Measurements from ENCODE around the gene POMT2.

DNA sequence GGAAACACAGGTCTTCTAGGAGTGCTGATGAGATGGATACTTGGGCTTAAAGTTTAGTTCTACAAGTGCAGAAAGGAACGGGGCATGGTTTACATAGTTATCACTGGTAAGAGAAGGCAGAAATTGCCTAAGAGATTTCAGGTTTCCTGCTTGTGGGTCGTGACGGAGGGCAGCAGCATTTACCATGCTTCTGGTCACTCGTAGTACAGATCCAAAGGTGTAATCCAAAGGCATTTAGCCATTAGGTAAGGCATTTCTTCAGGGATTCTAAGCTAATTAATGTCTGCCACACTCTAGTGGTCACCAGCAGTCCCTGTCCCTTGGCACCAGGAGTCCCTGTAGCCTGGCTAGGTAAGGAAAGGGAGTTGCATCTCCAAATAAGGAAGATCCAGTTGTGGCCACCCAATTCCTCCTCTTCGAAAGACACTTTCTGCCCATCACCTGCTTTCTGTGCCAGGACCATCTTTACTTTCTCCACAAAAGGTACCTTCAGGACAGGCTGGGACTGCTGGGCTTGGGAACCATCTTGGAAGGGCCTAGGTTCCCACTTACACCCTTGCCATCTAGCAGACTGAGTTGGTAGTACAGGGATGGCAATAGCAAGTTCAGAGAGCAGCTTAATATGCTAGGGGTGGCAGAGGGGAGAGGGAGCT lies 1.7 kb upstream of the POMT2 start:
- TF ChIP-seq, protein P1, sequence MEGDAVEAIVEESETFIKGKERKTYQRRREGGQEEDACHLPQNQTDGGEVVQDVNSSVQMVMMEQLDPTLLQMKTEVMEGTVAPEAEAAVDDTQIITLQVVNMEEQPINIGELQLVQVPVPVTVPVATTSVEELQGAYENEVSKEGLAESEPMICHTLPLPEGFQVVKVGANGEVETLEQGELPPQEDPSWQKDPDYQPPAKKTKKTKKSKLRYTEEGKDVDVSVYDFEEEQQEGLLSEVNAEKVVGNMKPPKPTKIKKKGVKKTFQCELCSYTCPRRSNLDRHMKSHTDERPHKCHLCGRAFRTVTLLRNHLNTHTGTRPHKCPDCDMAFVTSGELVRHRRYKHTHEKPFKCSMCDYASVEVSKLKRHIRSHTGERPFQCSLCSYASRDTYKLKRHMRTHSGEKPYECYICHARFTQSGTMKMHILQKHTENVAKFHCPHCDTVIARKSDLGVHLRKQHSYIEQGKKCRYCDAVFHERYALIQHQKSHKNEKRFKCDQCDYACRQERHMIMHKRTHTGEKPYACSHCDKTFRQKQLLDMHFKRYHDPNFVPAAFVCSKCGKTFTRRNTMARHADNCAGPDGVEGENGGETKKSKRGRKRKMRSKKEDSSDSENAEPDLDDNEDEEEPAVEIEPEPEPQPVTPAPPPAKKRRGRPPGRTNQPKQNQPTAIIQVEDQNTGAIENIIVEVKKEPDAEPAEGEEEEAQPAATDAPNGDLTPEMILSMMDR (IDR thresholded peaks at IDR 0.05), result no peak
- TF ChIP-seq POLR2AphosphoS5 (IDR thresholded peaks at IDR 0.05) (no peak), POLR2A (IDR thresholded peaks at IDR 0.05) (no peak)
